Measurements from ENCODE around the gene TMEM203. TPM values are rescaled to one million over a fixed set of nuclear protein-coding genes. Genes with fewer than 3 reads are reported as not detected.

The TMEM203 gene
- total and polyA plus RNA-seq, 2 of the 13 experiments (the other 11 are each of a cell fraction or from before 2014, with no cell fraction given) = 23.4 to 36.7 TPM

- TF ChIP-seq ZNF576 (CRISPR knock-in tag; IDR thresholded peaks at IDR 0.05) (0 out of 2 replicates have a peak, but pooled peaks have one; percentile 21), FOXA1 (IDR thresholded peaks at IDR 0.05) (no peak), FOXA1 (CRISPR knock-in tag; IDR thresholded peaks at IDR 0.05) (no peak), HOXA5 (CRISPR knock-in tag; IDR thresholded peaks at IDR 0.05) (no peak; the same call in 1 of the 2 replicates), ZNF557 (CRISPR knock-in tag; IDR thresholded peaks at IDR 0.05) (no peak), ZNF605 (CRISPR knock-in tag; IDR thresholded peaks at IDR 0.05) (0 out of 2 replicates have a peak, but pooled peaks have one; percentile 14), KLF16 (CRISPR knock-in tag; IDR thresholded peaks at IDR 0.05) (no peak), PHF5A (CRISPR knock-in tag; IDR thresholded peaks at IDR 0.05; ENCODE audit: low read depth, unreplicated experiment) (no peak), GABPA (IDR thresholded peaks at IDR 0.05; ENCODE audit: low read depth, low read length) (no peak), GABPA (CRISPR knock-in tag; IDR thresholded peaks at IDR 0.05; ENCODE audit: low read depth) (peak; percentile 94), BCL6 (CRISPR knock-in tag; IDR thresholded peaks at IDR 0.05) (no peak), ZFP82 (CRISPR knock-in tag; IDR thresholded peaks at IDR 0.05; ENCODE audit: borderline replicate concordance) (no peak), ZKSCAN5 (CRISPR knock-in tag; IDR thresholded peaks at IDR 0.05) (no peak), RNF2 (conservative IDR thresholded peaks at IDR 0.05; ENCODE audit: low read depth) (no peak), ZNF747 (CRISPR knock-in tag; IDR thresholded peaks at IDR 0.05; ENCODE audit: borderline replicate concordance) (no peak), NCOA5 (CRISPR knock-in tag; IDR thresholded peaks at IDR 0.05) (no peak), BORCS8-MEF2B (CRISPR knock-in tag; IDR thresholded peaks at IDR 0.05) (no peak), NR2F1 (CRISPR knock-in tag; IDR thresholded peaks at IDR 0.05) (no peak), RARA (CRISPR knock-in tag; IDR thresholded peaks at IDR 0.05) (0 out of 2 replicates have a peak, but pooled peaks have one; percentile 2), MAFG (CRISPR knock-in tag; IDR thresholded peaks at IDR 0.05) (no peak), ZBTB20 (CRISPR knock-in tag; IDR thresholded peaks at IDR 0.05; ENCODE audit: borderline replicate concordance, low read depth) (0 out of 2 replicates have a peak, but pooled peaks have one; percentile 9), NPAS2 (CRISPR knock-in tag; IDR thresholded peaks at IDR 0.05; ENCODE audit: borderline replicate concordance) (no peak), SRSF9 (IDR thresholded peaks at IDR 0.05; ENCODE audit: borderline replicate concordance, insufficient read depth, low read depth, low read length, poor library complexity, severe bottlenecking) (no peak), CREB1 (IDR thresholded peaks at IDR 0.05) (no peak), CREB1 (CRISPR knock-in tag; IDR thresholded peaks at IDR 0.05) (no peak), FOXP1 (IDR thresholded peaks at IDR 0.05) (no peak), FOXP1 (CRISPR knock-in tag; IDR thresholded peaks at IDR 0.05) (no peak), POLR2A (IDR thresholded peaks at IDR 0.05; ENCODE audit: insufficient read depth in 1 of 2, low read depth in 2 of 2, low read length in 2 of 2) (peak in 1 of 2 experiments; percentile 30; a peak in 1 of 4 replicates), NR3C1 (CRISPR knock-in tag; IDR thresholded peaks at IDR 0.05) (no peak), ELF3 (CRISPR knock-in tag; IDR thresholded peaks at IDR 0.05) (no peak), FOXK2 (IDR thresholded peaks at IDR 0.05) (no peak), ZFAT (CRISPR knock-in tag; conservative IDR thresholded peaks at IDR 0.05) (no peak), ZNF362 (CRISPR knock-in tag; IDR thresholded peaks at IDR 0.05; ENCODE audit: borderline replicate concordance) (no peak), HCFC1 (IDR thresholded peaks at IDR 0.05; ENCODE audit: low read depth, low read length) (peak; percentile 37), NFRKB (IDR thresholded peaks at IDR 0.05) (no peak), TEAD2 (CRISPR knock-in tag; IDR thresholded peaks at IDR 0.05) (no peak)
Observed at GRCh38 chr9:137223078-137223970, 17.9 kb upstream of the TMEM203 start (continued).
